Left lung (tissue), 10 donors: ENCODE measurements around the gene RARB. TPM values are rescaled to one million over a fixed set of nuclear protein-coding genes. Genes with fewer than 3 reads are reported as not detected.
A peak's percentile ranks its signal among the peaks of the same experiment; 100 is the strongest.

Source experiments
- ATAC-seq: fragments of 200-7000 bp; cut with Tn5 transposase; one replicate; pipeline ENCODE4 v1.9.1; 2020; ENCODE audit warnings: moderate library complexity
- DNase-seq, 4 donors: peaks; one replicate each; pipeline ENCODE4 v3.0.0-alpha.2; 2013 to 2020
- H3K27ac ChIP-seq, 2 donors: fragments of 200-600 bp; sonication (generic) in 1 of 2; one replicate each; pipeline versions ENCODE4 v1.5.0 to v1.8.0; 2020 to 2021
- H3K27me3 ChIP-seq, 2 donors: fragments of 200-600 bp; sonication (generic) in 1 of 2; one replicate each; pipeline versions ENCODE4 v1.5.0 to v1.8.0; 2020 to 2021
- H3K36me3 ChIP-seq, 2 donors: fragments of 200-600 bp; sonication (generic) in 1 of 2; one replicate each; pipeline versions ENCODE4 v1.5.0 to v1.8.0; 2020 to 2021
- H3K4me1 ChIP-seq, 2 donors: fragments of 200-600 bp; one replicate each; pipeline ENCODE4 v1.8.0; 2021
- H3K4me3 ChIP-seq, 2 donors: fragments of 200-600 bp; sonication (generic) in 1 of 2; one replicate each; pipeline versions ENCODE4 v1.5.0 to v1.8.0; 2020 to 2021; ENCODE audit warnings: mild to moderate bottlenecking in 1 of 2
- H3K9me3 ChIP-seq, 2 donors: fragments of 200-600 bp; sonication (generic) in 1 of 2; one replicate each; pipeline versions ENCODE4 v1.5.0 to v1.8.0; 2020 to 2021
- CTCF ChIP-seq, 2 donors: fragments of 200-600 bp; sonication (generic) in 1 of 2; IDR thresholded peaks; one replicate each; pipeline versions ENCODE4 v1.5.0 to v1.8.0; 2021; ENCODE audit warnings: antibody characterized with exemption in 2 of 2
- intact Hi-C, 2 donors: fragments of 100-400 bp; cut with DNase I; formaldehyde crosslinking; loops; one replicate each; pipeline versions ENCODE4 v1.11.2 to v1.14.2; 2022
- polyA plus RNA-seq, 6 donors: library from polyadenylated mRNA; unstranded; fragments of 120-200 nt; gene quantifications; one replicate each; pipeline ENCODE4 v1.2.1, GENCODE V29; 2013; ENCODE audit not compliant: insufficient read length in 6 of 6
- total RNA-seq, 2 donors: library from RNA; stranded (reverse); fragmentation: NEBNext Ultra II Directional; extraction: Animal tissue kit (Norgen Biotek cat#: 25700); gene quantifications; one replicate each; pipeline ENCODE4 v1.2.1, GENCODE V29; 2021
- donor health status: DM: no; HTN: yes; CAD: no.
- donor health status: DM: no; HTN: no; CAD: no.

The RARB gene
- total and polyA plus RNA-seq, 8 donors, result 4.1 to 40.1 (median 33.3) TPM

GRCh38 chr3:25465266-25465860 is 37.3 kb downstream of the RARB start:
- no peaks in the 10 kb centered on the region for H3K36me3 ChIP-seq
- no peak overlapping the region for H3K4me3 ChIP-seq
- no peak overlapping the region for H3K27ac ChIP-seq
- ATAC-seq (no peak), DNase-seq (no peak)
- H3K9me3 ChIP-seq, result no peaks in the 10 kb centered on the region
- no peak for TF ChIP-seq CTCF (IDR thresholded peaks at IDR 0.05)
- H3K4me1 ChIP-seq, result peaks cover 3 to 6% of the 10 kb centered on the region in 2 donors
- intact Hi-C loops, result no loop called here
- H3K27me3 ChIP-seq, result no peaks in the 10 kb centered on the region

- peak; percentile 75 for ATAC-seq
- peak overlapping the region; percentile 66 to 71 for H3K27ac ChIP-seq
- H3K27me3 ChIP-seq, result no peaks in the 10 kb centered on the region
- H3K4me1 ChIP-seq, result peaks cover 13 to 16% of the 10 kb centered on the region in 2 donors
- no peak for TF ChIP-seq CTCF (IDR thresholded peaks at IDR 0.05)
- peak in 3 of 4 donors; percentile 48 to 91 (median 80) for DNase-seq
- no peak overlapping the region for H3K4me3 ChIP-seq
- no peaks in the 10 kb centered on the region for H3K9me3 ChIP-seq
- intact Hi-C loops, result no loop called here
- no peaks in the 10 kb centered on the region for H3K36me3 ChIP-seq
Observed at GRCh38 chr3:25468866-25469319, 40.8 kb downstream of the RARB start.

GRCh38 chr3:25469558-25469957 is 41.5 kb downstream of the RARB start:
- TF ChIP-seq CTCF (IDR thresholded peaks at IDR 0.05), result no peak
- no peaks in the 10 kb centered on the region for H3K27me3 ChIP-seq
- H3K27ac ChIP-seq, result peak overlapping the region; percentile 66 to 71
- DNase-seq (no peak), ATAC-seq (no peak)
- intact Hi-C loops, result no loop called here
- H3K9me3 ChIP-seq, result no peaks in the 10 kb centered on the region
- no peak overlapping the region for H3K4me3 ChIP-seq
- peaks cover 13 to 16% of the 10 kb centered on the region in 2 donors for H3K4me1 ChIP-seq
- no peaks in the 10 kb centered on the region for H3K36me3 ChIP-seq

GRCh38 chr3:25471081-25471768 is 43.2 kb downstream of the RARB start:
- intact Hi-C loops, result no loop called here
- H3K27me3 ChIP-seq, result no peaks in the 10 kb centered on the region
- TF ChIP-seq CTCF (IDR thresholded peaks at IDR 0.05), result no peak
- ATAC-seq (no peak), DNase-seq (no peak)
- H3K27ac ChIP-seq, result peak overlapping the region in 1 of 2 donors; percentile 27
- no peaks in the 10 kb centered on the region for H3K36me3 ChIP-seq
- no peaks in the 10 kb centered on the region for H3K9me3 ChIP-seq
- H3K4me1 ChIP-seq, result peaks cover 13 to 16% of the 10 kb centered on the region in 2 donors
- no peak overlapping the region for H3K4me3 ChIP-seq

- Histone ChIP-seq H3K9me3 (no peaks in the 10 kb centered on the region), H3K36me3 (no peaks in the 10 kb centered on the region), H3K4me1 (peaks cover 13 to 16% of the 10 kb centered on the region in 2 donors), H3K4me3 (no peak overlapping the region), H3K27me3 (no peaks in the 10 kb centered on the region), H3K27ac (peak overlapping the region in 1 of 2 donors; percentile 27)
- no peak for ATAC-seq
- DNase-seq, result no peak
- intact Hi-C loops, result no loop called here
- no peak for TF ChIP-seq CTCF (IDR thresholded peaks at IDR 0.05)
Observed at GRCh38 chr3:25472153-25472552, 44.1 kb downstream of the RARB start.
